GM13977 (cell line): ENCODE measurements around the gene GALNT13.

Experiments used
- DNase-seq: peaks from one replicate; pipeline ENCODE4 v3.0.0; 2012; ENCODE audit warnings: low spot score
- in situ Hi-C: fragments of 300-500 bp; cut with MboI; formaldehyde crosslinking; loops from one replicate; pipeline ENCODE4 v1.12.0; 2022; ENCODE audit warnings: low sequenced_read_pairs, low pct_unique_long_range_greater_than_20kb, mixed read lengths, inconsistent platforms; ENCODE audit not compliant: unreplicated experiment
- TF ChIP-seq, protein P1 (sequence below): IDR thresholded peaks from 2 replicates; pipeline ENCODE4 v1.5.1; 2012; ENCODE audit warnings: mild to moderate bottlenecking, control low read depth; ENCODE audit not compliant: insufficient read depth; ENCODE audit errors: extremely low read depth, missing control alignments

Gene GALNT13

GRCh38 chr2:154130821-154131220, 259.1 kb downstream of the GALNT13 start:
- TF ChIP-seq, protein P1, sequence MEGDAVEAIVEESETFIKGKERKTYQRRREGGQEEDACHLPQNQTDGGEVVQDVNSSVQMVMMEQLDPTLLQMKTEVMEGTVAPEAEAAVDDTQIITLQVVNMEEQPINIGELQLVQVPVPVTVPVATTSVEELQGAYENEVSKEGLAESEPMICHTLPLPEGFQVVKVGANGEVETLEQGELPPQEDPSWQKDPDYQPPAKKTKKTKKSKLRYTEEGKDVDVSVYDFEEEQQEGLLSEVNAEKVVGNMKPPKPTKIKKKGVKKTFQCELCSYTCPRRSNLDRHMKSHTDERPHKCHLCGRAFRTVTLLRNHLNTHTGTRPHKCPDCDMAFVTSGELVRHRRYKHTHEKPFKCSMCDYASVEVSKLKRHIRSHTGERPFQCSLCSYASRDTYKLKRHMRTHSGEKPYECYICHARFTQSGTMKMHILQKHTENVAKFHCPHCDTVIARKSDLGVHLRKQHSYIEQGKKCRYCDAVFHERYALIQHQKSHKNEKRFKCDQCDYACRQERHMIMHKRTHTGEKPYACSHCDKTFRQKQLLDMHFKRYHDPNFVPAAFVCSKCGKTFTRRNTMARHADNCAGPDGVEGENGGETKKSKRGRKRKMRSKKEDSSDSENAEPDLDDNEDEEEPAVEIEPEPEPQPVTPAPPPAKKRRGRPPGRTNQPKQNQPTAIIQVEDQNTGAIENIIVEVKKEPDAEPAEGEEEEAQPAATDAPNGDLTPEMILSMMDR = no peak
- no peak for DNase-seq
- in situ Hi-C loops = no loop called here

DNA sequence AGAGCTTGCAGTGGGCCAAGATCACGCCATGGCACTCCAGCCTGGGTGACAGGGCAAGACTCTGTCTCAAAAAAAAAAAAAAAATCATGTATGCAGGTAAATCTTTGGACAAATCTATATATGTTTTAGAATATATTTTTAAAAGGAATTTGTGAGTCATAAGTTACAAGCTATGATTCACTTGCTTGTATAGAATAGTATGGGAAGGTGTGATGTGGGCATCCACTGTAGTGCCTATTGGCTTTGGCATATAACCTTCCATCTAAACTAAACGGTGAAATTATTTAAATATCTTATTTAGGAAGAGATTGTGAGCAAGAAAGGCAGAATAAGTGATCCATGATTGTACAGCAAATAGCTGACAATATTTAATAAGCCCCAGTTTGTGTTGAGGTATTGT, 261.1 kb downstream of the GALNT13 start:
- DNase-seq = no peak
- in situ Hi-C loops = no loop called here
- TF ChIP-seq, protein P1 = no peak

DNA sequence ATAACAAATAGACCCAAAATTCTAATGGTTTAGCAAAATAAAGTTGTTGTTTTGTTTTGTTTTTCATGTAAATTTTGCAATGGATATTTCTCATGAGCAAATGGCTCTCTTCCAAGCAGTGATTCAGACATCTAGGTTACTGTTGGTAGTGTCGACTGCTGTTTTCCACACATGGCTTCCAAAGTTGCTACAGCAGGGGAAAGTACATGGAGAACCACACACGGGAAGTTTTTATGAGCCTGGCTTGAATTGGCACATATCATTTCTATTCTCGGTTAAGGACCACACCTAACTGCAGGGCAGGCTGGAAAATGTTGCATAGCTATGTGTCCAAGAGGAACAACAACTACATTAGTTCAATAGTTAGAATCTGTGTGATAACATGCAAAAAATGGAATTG, 262.1 kb downstream of the GALNT13 start:
- no peak for DNase-seq
- TF ChIP-seq, protein P1 = no peak
- in situ Hi-C loops = no loop called here

DNA sequence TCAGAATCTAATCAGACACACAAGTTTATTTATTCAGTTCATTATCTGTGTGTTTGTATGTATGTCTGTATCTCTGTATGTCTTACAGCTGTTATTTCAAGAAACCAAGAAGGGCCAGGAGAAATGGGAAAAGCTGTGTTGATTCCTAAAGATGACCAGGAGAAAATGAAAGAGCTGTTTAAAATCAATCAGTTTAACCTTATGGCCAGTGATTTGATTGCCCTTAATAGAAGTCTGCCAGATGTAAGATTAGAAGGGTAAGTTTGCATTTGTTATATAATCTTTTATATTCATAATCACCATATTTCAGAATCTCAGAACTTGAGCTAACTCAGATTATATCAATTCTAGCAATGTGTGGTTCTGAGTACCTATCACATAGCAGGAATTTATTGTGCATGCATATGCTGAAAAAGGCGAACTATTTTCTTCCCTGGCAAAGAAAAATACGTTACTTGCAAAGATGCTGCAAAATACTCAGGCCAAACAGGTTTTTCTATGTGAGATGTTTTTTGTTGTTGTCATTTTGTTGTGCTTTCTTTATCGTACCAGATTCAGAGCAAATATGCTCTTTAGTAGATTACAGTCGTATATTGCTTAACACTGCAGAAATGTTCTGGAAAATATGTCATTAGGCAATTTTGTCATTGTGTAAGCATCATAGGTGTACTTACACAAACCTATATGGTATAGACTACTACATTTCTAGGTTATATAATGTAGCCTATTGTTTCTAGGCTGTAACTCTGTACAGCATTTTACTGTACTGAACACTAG, 268.7 kb downstream of the GALNT13 start:
- TF ChIP-seq, protein P1 = no peak
- DNase-seq = no peak
- in situ Hi-C loops = no loop called here

DNA sequence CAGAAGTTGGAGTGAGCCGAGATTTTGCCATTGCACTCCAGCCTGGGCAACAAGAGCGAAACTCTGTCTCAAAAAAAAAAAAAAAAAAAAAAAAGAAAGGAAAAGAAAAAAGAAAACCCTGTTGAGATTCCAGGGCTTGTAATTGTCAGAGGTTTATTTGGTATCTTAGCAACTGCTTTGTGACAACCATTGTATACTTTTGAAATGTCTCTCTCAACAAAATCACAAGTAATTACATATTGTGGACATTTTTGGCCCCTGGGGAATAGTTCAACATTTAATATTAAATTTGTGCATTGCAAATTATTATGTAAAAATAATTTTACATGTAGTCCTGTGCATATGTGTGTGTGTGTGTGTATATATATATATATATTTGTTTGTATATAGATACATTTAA, 270.8 kb downstream of the GALNT13 start:
- TF ChIP-seq, protein P1 = no peak
- in situ Hi-C loops = no loop called here
- DNase-seq = no peak

- in situ Hi-C loops = no loop called here
- DNase-seq = no peak
- TF ChIP-seq, protein P1 = no peak
These were observed 271.4 kb downstream of the GALNT13 start for GRCh38 chr2:154143105-154143504.
